Measurements from ENCODE around the gene HNMT. TPM values are rescaled to one million over a fixed set of nuclear protein-coding genes. Genes with fewer than 3 reads are reported as not detected.

HNMT gene
- total RNA-seq, 1 experiment from 2014 or later = 16.6 TPM

GRCh38 chr2:137928547-137929518 is 35.4 kb upstream of the HNMT start:
- Histone ChIP-seq H3K79me2 (ENCODE audit: low read depth) (no peaks in the 10 kb centered on the region), H3K4me3 (no peak overlapping the region), H4K20me1 (ENCODE audit: insufficient read depth) (no peaks in the 10 kb centered on the region), H3K9me2 (ENCODE audit: insufficient read depth) (no peaks in the 10 kb centered on the region; the same call in 1 of the 2 replicates), H3K9me3 (ENCODE audit: insufficient read depth, low read depth) (no peaks in the 10 kb centered on the region), H3K4me1 (replicated peaks; ENCODE audit: insufficient read depth) (peaks cover 12% of the 10 kb centered on the region; the same call in 1 of the 2 replicates), H2AFZ (no peak overlapping the region), H3K36me3 (ENCODE audit: low read depth) (no peaks in the 10 kb centered on the region), H3F3A (ENCODE audit: insufficient read depth, low read depth) (peaks cover 5% of the 10 kb centered on the region; the same call in 1 of the 2 replicates), H3K27ac (no peak overlapping the region), H3K4me2 (peak overlapping the region; percentile 9), H3K27me3 (ENCODE audit: insufficient read depth, low read depth) (no peaks in the 10 kb centered on the region)
- no TSS peak for BruUV-seq (replicated peaks)
- DNase-seq = peak; percentile 21 to 77
- ChIA-PET POLR2A (ENCODE audit: unreplicated experiment) (interaction anchor here (0.7 kb wide), 1 partner anchor 18 kb away, joined by 5 read pairs; no protein-coding TSS in a partner anchor), CTCF (interaction anchor here (1.4 kb wide), 1 partner anchor 35 kb away, joined by 7 read pairs; the partner anchor contains the start of gene HNMT)
- no peak for TF ChIP-seq CTCF (conservative IDR thresholded peaks at IDR 0.05)
- TF ChIP-seq EZH2 (IDR thresholded peaks at IDR 0.05; ENCODE audit: low read depth) = no peak
- intact Hi-C loops (cut with micrococcal nuclease; ENCODE audit: unreplicated experiment) = loop anchor here (5.0 kb wide), 2 partner anchors 33 to 143 kb away; partner anchors contain the start of gene HNMT

GRCh38 chr2:137929519-137929916 is 34.8 kb upstream of the HNMT start:
- DNase-seq = no peak
- ChIA-PET CTCF (interaction anchor here (1.4 kb wide), 1 partner anchor 34 kb away, joined by 7 read pairs; the partner anchor contains the start of gene HNMT), POLR2A (ENCODE audit: unreplicated experiment) (no interaction called here)
- Histone ChIP-seq H3K79me2 (ENCODE audit: low read depth) (no peaks in the 10 kb centered on the region), H3K4me2 (no peak overlapping the region), H3K27ac (no peak overlapping the region), H3K4me1 (replicated peaks; ENCODE audit: insufficient read depth) (peaks cover 12% of the 10 kb centered on the region; the same call in 1 of the 2 replicates), H3K36me3 (ENCODE audit: low read depth) (no peaks in the 10 kb centered on the region), H3K4me3 (no peak overlapping the region), H3K27me3 (ENCODE audit: insufficient read depth, low read depth) (no peaks in the 10 kb centered on the region), H2AFZ (no peak overlapping the region), H4K20me1 (ENCODE audit: insufficient read depth) (no peaks in the 10 kb centered on the region), H3F3A (ENCODE audit: insufficient read depth, low read depth) (peaks cover 5% of the 10 kb centered on the region; the same call in 1 of the 2 replicates), H3K9me3 (ENCODE audit: insufficient read depth, low read depth) (no peaks in the 10 kb centered on the region), H3K9me2 (ENCODE audit: insufficient read depth) (no peaks in the 10 kb centered on the region; the same call in 1 of the 2 replicates)
- no peak for TF ChIP-seq EZH2 (IDR thresholded peaks at IDR 0.05; ENCODE audit: low read depth)
- TF ChIP-seq CTCF (conservative IDR thresholded peaks at IDR 0.05) = no peak
- BruUV-seq (replicated peaks) = no TSS peak
- intact Hi-C loops (cut with micrococcal nuclease; ENCODE audit: unreplicated experiment) = loop anchor here (5.0 kb wide), 2 partner anchors 33 to 143 kb away; partner anchors contain the start of gene HNMT

- Histone ChIP-seq H3K36me3 (ENCODE audit: low read depth) (no peaks in the 10 kb centered on the region), H3K79me2 (ENCODE audit: low read depth) (no peaks in the 10 kb centered on the region), H3F3A (ENCODE audit: insufficient read depth, low read depth) (peaks cover 5% of the 10 kb centered on the region; the same call in 1 of the 2 replicates), H3K4me1 (replicated peaks; ENCODE audit: insufficient read depth) (peaks cover 12% of the 10 kb centered on the region; the same call in 1 of the 2 replicates), H3K4me2 (no peak overlapping the region), H3K9me2 (ENCODE audit: insufficient read depth) (no peaks in the 10 kb centered on the region; the same call in 1 of the 2 replicates), H3K27ac (no peak overlapping the region), H2AFZ (no peak overlapping the region), H3K4me3 (no peak overlapping the region), H3K27me3 (ENCODE audit: insufficient read depth, low read depth) (no peaks in the 10 kb centered on the region), H4K20me1 (ENCODE audit: insufficient read depth) (no peaks in the 10 kb centered on the region), H3K9me3 (ENCODE audit: insufficient read depth, low read depth) (no peaks in the 10 kb centered on the region)
- POLR2A ChIA-PET (ENCODE audit: unreplicated experiment) = no interaction called here
- CTCF ChIA-PET = no interaction called here
- no TSS peak for BruUV-seq (replicated peaks)
- TF ChIP-seq EZH2 (IDR thresholded peaks at IDR 0.05; ENCODE audit: low read depth) (no peak), CTCF (conservative IDR thresholded peaks at IDR 0.05) (no peak)
- intact Hi-C loops (cut with micrococcal nuclease; ENCODE audit: unreplicated experiment) = no loop called here
- no peak for DNase-seq
Observed at GRCh38 chr2:137930146-137930545, 34.1 kb upstream of the HNMT start.

Data from PC-9 (cell line).